Measurements from ENCODE around the gene MYO1H.

Gene MYO1H

DNA sequence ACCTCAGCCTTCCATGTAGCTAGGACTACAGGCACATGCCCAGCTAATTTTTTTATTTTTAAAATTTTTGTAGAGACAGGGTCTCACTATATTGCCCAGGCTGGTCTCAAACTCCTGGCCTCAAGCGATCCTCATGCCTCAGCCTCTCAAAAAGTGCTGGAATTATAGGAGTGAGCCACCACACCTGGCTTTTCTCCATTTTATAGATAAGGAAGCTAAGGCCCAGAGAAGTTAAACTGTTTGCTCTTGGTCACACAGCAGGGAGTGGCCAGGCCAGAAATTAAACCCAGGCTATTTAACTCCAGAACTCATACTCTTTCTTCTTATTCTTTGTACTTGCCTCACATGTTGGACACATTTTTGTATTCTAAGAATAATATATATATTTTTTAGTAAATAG lies 146.2 kb downstream of the MYO1H start:
- DNase-seq: no peak

DNA sequence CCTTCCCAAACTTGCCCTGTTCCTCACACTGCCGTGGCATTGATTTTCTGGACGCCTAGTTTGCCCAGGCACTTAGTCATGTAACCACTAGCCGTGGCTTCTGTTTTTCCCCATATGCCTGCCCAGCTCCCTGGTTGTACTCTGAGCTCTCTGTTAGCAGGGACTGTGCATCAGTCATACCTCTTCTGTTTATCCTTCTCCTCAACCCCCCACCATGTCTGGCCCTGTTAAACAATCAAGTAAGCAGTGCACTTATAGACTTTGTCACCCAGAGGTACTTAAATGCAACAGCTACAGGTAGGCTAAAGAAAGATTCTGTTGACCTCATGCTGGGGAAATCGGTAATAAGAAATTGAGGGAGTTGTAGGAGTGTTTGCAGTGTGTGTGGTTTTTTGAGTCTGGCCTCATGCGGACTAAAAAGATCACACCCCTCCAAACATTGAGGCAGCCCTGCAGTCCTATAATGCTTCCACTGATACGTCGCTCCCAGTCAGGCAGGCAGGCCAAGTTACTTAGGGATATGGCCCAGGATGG lies 146.7 kb downstream of the MYO1H start:
- DNase-seq: no peak

- no peak for DNase-seq
Measured at GRCh38 chr12:109495012-109495411, 147.3 kb downstream of the MYO1H start.

GRCh38 chr12:109496306-109496705 lies 148.6 kb downstream of the MYO1H start:
- no peak for DNase-seq

DNA sequence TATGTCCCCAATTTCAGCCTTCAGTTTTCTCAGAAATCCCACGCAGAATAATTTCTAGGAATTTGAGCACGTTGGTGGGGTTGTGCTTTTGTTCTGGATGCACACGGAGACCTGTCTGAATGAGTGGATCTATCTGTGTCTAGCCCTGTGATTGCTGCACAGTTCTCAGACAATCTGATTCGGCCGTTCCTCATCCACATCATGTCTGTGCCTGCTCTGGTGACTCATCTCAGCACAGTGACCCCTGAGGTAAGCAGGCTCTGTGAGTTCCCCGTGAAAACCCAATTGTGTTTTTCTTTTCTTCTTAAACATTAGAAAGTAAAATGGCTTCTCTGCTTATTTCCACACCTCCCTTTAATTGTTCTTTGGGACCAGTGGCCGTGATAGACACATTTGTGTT lies 150.0 kb downstream of the MYO1H start:
- DNase-seq: no peak
